Spleen (tissue), 7 donors: ENCODE results near the gene PEX10.

Experiments used
- CTCF ChIP-seq, 11 experiments: fragments of 200-600 bp in 7 of 11; fragments of 450-650 bp in 4 of 11; sonication (generic) in 4 of 11; IDR thresholded peaks in 8 of 11; conservative IDR thresholded peaks in 3 of 11; 1 replicate in 7 of 11; 2 replicates in 4 of 11; pipeline versions ENCODE4 v1.4.0 to v1.8.0; 2016 to 2021; ENCODE audit warnings: antibody characterized with exemption in 11 of 11, inconsistent platforms in 4 of 11, mild to moderate bottlenecking in 1 of 11
- POLR2A ChIP-seq, 3 donors: fragments of 450-650 bp; IDR thresholded peaks; one replicate each; pipeline ENCODE4 v1.5.1; 2017; ENCODE audit warnings: antibody characterized with exemption in 3 of 3, mild to moderate bottlenecking in 1 of 3
- POLR2AphosphoS5 ChIP-seq, 3 donors: sonication (generic); formaldehyde crosslinking; IDR thresholded peaks; one replicate each; pipeline ENCODE4 v1.5.1; 2017; ENCODE audit warnings: antibody characterized with exemption in 3 of 3
- donor health status: DM: no; HTN: no; CAD: no; lungs with moderate emphysema.
- donor health status: DM: no; HTN: no; CAD: no.
- donor health status: DM: no; HTN: no; CAD: no.

GRCh38 chr1:2454227-2454626, 41.9 kb upstream of the PEX10 start:
- TF ChIP-seq CTCF (IDR thresholded peaks at IDR 0.05 in 8 of 11, conservative IDR thresholded peaks at IDR 0.05 in 3 of 11) (no peak), POLR2A (IDR thresholded peaks at IDR 0.05) (no peak), POLR2AphosphoS5 (IDR thresholded peaks at IDR 0.05) (no peak)
